Measurements from ENCODE around the gene C1orf52. TPM values are rescaled to one million over a fixed set of nuclear protein-coding genes. Genes with fewer than 3 reads are reported as not detected.

C1orf52 gene
- total and polyA plus RNA-seq, 9 of the 15 experiments (the other 6 are each of a cell fraction or from before 2014, with no cell fraction given), result 17.0 to 38.5 (median 33.0) TPM

DNA sequence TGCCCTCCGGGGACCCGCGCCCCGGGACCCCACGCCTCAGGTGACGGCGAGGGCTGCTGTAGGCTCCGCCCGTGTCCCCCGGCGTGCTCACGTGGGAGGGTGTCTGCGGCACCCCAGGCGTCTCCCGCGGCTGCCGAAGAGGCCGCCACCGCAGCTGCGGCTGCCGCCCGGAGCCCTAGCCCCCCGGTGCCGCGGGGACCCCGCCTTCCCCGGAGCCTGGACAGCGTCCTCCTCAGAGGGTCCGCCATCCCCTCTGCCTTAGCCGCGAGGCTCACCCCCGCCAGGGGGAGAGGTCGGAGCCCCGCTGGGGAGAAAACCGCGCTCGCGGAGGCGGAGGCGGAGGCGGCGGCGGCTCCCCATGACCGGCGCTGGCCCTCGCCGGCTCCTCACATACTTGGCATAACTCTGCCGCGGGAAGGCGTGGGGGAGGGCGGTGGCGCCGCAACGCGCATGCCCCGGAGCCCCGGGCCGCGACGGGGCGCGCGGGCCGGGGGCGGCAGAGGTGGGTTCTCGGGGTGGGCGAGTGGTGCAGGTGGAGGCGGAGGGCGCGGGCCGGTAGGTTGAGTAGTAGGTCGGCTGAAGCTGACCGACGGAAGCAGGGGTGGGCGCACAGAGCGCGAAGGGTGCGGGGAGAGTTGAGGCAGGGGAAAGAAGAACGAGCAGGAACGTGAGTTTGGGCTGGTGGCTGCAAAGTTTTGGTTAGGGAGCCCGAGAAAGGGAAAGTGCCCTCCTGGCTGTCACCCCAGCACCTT lies 57.9 kb downstream of the C1orf52 start (continued):
- TF ChIP-seq SPI1 (IDR thresholded peaks at IDR 0.05; ENCODE audit: borderline replicate concordance, low read depth, low read length) (no peak), ARNT (IDR thresholded peaks at IDR 0.05) (no peak), EP300 (IDR thresholded peaks at IDR 0.05; ENCODE audit: low read length) (no peak), KHSRP (IDR thresholded peaks at IDR 0.05) (no peak), SIN3B (IDR thresholded peaks at IDR 0.05; ENCODE audit: low read depth) (no peak), POLR2H (tag; IDR thresholded peaks at IDR 0.05; ENCODE audit: low read depth) (no peak), SUPT5H (IDR thresholded peaks at IDR 0.05) (no peak), NCOA1 (IDR thresholded peaks at IDR 0.05; ENCODE audit: low read depth) (no peak), ETV5 (CRISPR knock-in tag; IDR thresholded peaks at IDR 0.05; ENCODE audit: low read depth) (0 out of 2 replicates have a peak, but pooled peaks have one; percentile 17), ZNF766 (CRISPR knock-in tag; conservative IDR thresholded peaks at IDR 0.05) (no peak), SETDB1 (IDR thresholded peaks at IDR 0.05; ENCODE audit: low read length) (no peak), CBX5 (IDR thresholded peaks at IDR 0.05; ENCODE audit: borderline replicate concordance, low read depth) (no peak), LEF1 (IDR thresholded peaks at IDR 0.05) (no peak), PYGO2 (tag; IDR thresholded peaks at IDR 0.05) (no peak), ARID2 (IDR thresholded peaks at IDR 0.05) (no peak), SREBF2 (CRISPR knock-in tag; IDR thresholded peaks at IDR 0.05) (no peak), ZNF507 (tag; conservative IDR thresholded peaks at IDR 0.05) (no peak), POLR2AphosphoS2 (IDR thresholded peaks at IDR 0.05; ENCODE audit: low read length) (no peak)
- TF ChIP-seq, protein P1, sequence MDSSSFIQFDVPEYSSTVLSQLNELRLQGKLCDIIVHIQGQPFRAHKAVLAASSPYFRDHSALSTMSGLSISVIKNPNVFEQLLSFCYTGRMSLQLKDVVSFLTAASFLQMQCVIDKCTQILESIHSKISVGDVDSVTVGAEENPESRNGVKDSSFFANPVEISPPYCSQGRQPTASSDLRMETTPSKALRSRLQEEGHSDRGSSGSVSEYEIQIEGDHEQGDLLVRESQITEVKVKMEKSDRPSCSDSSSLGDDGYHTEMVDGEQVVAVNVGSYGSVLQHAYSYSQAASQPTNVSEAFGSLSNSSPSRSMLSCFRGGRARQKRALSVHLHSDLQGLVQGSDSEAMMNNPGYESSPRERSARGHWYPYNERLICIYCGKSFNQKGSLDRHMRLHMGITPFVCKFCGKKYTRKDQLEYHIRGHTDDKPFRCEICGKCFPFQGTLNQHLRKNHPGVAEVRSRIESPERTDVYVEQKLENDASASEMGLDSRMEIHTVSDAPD (CRISPR knock-in tag; IDR thresholded peaks at IDR 0.05), result no peak
- TF ChIP-seq, protein P2, sequence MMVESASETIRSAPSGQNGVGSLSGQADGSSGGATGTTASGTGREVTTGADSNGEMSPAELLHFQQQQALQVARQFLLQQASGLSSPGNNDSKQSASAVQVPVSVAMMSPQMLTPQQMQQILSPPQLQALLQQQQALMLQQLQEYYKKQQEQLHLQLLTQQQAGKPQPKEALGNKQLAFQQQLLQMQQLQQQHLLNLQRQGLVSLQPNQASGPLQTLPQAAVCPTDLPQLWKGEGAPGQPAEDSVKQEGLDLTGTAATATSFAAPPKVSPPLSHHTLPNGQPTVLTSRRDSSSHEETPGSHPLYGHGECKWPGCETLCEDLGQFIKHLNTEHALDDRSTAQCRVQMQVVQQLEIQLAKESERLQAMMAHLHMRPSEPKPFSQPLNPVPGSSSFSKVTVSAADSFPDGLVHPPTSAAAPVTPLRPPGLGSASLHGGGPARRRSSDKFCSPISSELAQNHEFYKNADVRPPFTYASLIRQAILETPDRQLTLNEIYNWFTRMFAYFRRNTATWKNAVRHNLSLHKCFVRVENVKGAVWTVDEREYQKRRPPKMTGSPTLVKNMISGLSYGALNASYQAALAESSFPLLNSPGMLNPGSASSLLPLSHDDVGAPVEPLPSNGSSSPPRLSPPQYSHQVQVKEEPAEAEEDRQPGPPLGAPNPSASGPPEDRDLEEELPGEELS (CRISPR knock-in tag; IDR thresholded peaks at IDR 0.05; ENCODE audit: borderline replicate concordance), result no peak; the same call in 1 of the 2 replicates
- TF ChIP-seq, protein P3, sequence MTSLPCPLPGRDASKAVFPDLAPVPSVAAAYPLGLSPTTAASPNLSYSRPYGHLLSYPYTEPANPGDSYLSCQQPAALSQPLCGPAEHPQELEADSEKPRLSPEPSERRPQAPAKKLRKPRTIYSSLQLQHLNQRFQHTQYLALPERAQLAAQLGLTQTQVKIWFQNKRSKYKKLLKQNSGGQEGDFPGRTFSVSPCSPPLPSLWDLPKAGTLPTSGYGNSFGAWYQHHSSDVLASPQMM (CRISPR knock-in tag; IDR thresholded peaks at IDR 0.05), result no peak
- TF ChIP-seq, protein P4, sequence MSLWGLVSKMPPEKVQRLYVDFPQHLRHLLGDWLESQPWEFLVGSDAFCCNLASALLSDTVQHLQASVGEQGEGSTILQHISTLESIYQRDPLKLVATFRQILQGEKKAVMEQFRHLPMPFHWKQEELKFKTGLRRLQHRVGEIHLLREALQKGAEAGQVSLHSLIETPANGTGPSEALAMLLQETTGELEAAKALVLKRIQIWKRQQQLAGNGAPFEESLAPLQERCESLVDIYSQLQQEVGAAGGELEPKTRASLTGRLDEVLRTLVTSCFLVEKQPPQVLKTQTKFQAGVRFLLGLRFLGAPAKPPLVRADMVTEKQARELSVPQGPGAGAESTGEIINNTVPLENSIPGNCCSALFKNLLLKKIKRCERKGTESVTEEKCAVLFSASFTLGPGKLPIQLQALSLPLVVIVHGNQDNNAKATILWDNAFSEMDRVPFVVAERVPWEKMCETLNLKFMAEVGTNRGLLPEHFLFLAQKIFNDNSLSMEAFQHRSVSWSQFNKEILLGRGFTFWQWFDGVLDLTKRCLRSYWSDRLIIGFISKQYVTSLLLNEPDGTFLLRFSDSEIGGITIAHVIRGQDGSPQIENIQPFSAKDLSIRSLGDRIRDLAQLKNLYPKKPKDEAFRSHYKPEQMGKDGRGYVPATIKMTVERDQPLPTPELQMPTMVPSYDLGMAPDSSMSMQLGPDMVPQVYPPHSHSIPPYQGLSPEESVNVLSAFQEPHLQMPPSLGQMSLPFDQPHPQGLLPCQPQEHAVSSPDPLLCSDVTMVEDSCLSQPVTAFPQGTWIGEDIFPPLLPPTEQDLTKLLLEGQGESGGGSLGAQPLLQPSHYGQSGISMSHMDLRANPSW (CRISPR knock-in tag; IDR thresholded peaks at IDR 0.05), result no peak
- TF ChIP-seq, protein P5, sequence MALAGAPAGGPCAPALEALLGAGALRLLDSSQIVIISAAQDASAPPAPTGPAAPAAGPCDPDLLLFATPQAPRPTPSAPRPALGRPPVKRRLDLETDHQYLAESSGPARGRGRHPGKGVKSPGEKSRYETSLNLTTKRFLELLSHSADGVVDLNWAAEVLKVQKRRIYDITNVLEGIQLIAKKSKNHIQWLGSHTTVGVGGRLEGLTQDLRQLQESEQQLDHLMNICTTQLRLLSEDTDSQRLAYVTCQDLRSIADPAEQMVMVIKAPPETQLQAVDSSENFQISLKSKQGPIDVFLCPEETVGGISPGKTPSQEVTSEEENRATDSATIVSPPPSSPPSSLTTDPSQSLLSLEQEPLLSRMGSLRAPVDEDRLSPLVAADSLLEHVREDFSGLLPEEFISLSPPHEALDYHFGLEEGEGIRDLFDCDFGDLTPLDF (CRISPR knock-in tag; IDR thresholded peaks at IDR 0.05), result peak; percentile 30; the same call in 1 of the 2 replicates
